Hematopoietic multipotent progenitor cell treated with erythropoietin and hydrocortisone succinate and interleukin-3 and kit ligand, for 6 days (in vitro differentiated cells): Measurements from ENCODE around the gene MPP1.

Experiments used
- DNase-seq: peaks from one replicate; pipeline ENCODE4 v3.0.0-alpha.2; 2015

MPP1 gene

DNA sequence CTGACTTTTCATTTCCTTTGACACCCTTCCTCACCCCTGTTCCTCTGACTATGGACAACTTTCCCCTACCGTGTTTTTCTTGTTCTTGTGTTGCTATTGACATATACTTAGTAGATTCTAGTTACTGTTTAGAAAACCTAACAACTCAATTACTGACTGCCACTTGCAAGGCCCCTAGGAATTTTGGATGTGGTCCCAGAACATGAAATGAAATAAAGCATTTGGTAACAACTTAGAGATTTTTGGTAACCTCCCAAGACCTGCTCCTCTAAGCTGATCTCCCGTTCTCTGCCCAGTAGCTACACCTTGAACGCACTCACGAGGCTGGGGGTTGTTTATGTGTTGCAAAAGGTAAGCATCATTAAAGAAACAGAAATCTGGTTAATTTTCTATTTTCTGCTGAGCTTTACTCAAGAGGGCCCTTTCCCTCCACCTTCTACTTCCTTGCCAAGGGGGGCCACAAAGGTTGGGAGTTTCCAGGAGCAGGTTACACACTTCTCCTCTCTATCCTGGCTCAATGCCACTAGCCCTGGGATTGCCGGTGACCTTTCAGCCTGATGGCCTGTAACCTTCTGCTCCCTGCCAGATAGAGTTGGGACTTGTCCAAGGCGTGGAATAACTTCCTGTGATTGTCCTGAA is 74.9 kb downstream of the MPP1 start:
- no peak for DNase-seq

DNA sequence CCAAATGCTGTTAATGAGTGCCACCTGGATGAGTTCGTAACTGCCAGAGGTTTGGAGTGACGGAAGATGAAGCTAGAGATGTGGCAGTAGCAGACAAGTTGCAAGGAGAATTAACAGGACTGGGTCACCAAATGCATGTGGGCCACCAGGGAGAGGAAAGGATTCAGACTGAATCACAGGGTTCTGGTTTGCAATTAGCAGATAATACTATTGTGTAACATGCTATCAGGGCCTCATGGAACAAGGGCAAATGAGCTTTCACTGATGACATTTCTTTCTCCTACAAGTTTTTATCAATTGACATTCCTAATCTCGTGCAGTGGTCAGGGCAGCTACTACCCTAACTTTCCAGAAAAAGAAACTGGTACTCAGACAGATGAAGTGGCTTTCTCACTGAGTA is 75.8 kb downstream of the MPP1 start:
- DNase-seq = peak; percentile 17
